GM21825 (cell line): ENCODE measurements around the gene UNC13C.

Experiments
- ATAC-seq: cut with Tn5 transposase; IDR thresholded peaks from one replicate; pipeline ENCODE4 v1.9.1; 2021; ENCODE audit warnings: mild to moderate bottlenecking, moderate library complexity; ENCODE audit not compliant: unreplicated experiment

UNC13C gene

GRCh38 chr15:54619180-54619579, 640.9 kb downstream of the UNC13C start:
- no peak for ATAC-seq

GRCh38 chr15:54620916-54621315, 642.7 kb downstream of the UNC13C start:
- ATAC-seq = no peak

- ATAC-seq = no peak
These were observed 657.9 kb downstream of the UNC13C start for GRCh38 chr15:54636147-54636546.

- ATAC-seq = no peak
These were observed 660.4 kb downstream of the UNC13C start for GRCh38 chr15:54638666-54639065.

GRCh38 chr15:54640873-54641272, 662.6 kb downstream of the UNC13C start:
- ATAC-seq = no peak

- no peak for ATAC-seq
These were observed 666.6 kb downstream of the UNC13C start for GRCh38 chr15:54644796-54645195.

GRCh38 chr15:54659646-54660045, 681.4 kb downstream of the UNC13C start:
- no peak for ATAC-seq

GRCh38 chr15:54660356-54660755, 682.1 kb downstream of the UNC13C start:
- no peak for ATAC-seq

- no peak for ATAC-seq
These were observed 697.0 kb downstream of the UNC13C start for GRCh38 chr15:54675241-54675640.

GRCh38 chr15:54681584-54681983, 703.3 kb downstream of the UNC13C start:
- no peak for ATAC-seq
